OCI-LY1 (cell line): ENCODE measurements around the gene MYO3B.

Experiments used
- H2AFZ ChIP-seq: fragments of 200-600 bp; sonication (generic), shearing (Covaris generic); 2 replicates; pipeline ENCODE4 v1.6.0; 2014; ENCODE audit warnings: antibody characterized with exemption, mild to moderate bottlenecking, low read length
- H3F3A ChIP-seq: fragments of 200-600 bp; sonication (generic), shearing (Covaris generic); 2 replicates; pipeline ENCODE4 v1.6.0; 2014; ENCODE audit warnings: mild to moderate bottlenecking, antibody characterized with exemption, low read length, moderate library complexity; ENCODE audit not compliant: insufficient read depth
- H3K27ac ChIP-seq: fragments of 200-600 bp; sonication (generic); 2 replicates; pipeline ENCODE4 v1.5.1; 2014; ENCODE audit warnings: low read length, mixed run types, mild to moderate bottlenecking, low read depth; ENCODE audit not compliant: poor library complexity, severe bottlenecking
- H3K27me3 ChIP-seq: fragments of 200-600 bp; sonication (generic); 2 replicates; pipeline ENCODE4 v1.6.0; 2014; ENCODE audit warnings: antibody characterized with exemption, mild to moderate bottlenecking, low read length, moderate library complexity; ENCODE audit not compliant: insufficient read depth
- H3K36me3 ChIP-seq: fragments of 200-600 bp; sonication (generic); 2 replicates; pipeline ENCODE4 v1.6.1; 2014; ENCODE audit warnings: mild to moderate bottlenecking, antibody characterized with exemption, low read length, moderate library complexity, mixed read lengths; ENCODE audit not compliant: insufficient read depth
- H3K4me1 ChIP-seq: fragments of 200-600 bp; sonication (generic); 2 replicates; pipeline ENCODE4 v1.5.1; 2014; ENCODE audit warnings: mild to moderate bottlenecking, low read length, moderate library complexity; ENCODE audit not compliant: insufficient read depth, severe bottlenecking
- H3K4me2 ChIP-seq: fragments of 200-600 bp; sonication (generic), shearing (Covaris generic); 2 replicates; pipeline ENCODE4 v1.6.1; 2014; ENCODE audit warnings: low read length
- H3K4me3 ChIP-seq: fragments of 200-600 bp; sonication (generic); 2 replicates; pipeline ENCODE4 v1.5.1; 2014; ENCODE audit warnings: low read length, low read depth, mild to moderate bottlenecking, mixed read lengths; ENCODE audit not compliant: poor library complexity, severe bottlenecking
- H3K79me2 ChIP-seq: fragments of 200-600 bp; shearing (Covaris generic); 2 replicates; pipeline ENCODE4 v1.6.1; 2016; ENCODE audit warnings: mixed run types, low read length, mixed read lengths; ENCODE audit not compliant: insufficient read depth
- H3K9ac ChIP-seq: fragments of 200-600 bp; sonication (generic), shearing (Covaris generic); 2 replicates; pipeline ENCODE4 v1.6.1; 2014; ENCODE audit warnings: mild to moderate bottlenecking, low read length, mixed read lengths
- H3K9me2 ChIP-seq: fragments of 200-600 bp; sonication (generic), shearing (Covaris generic); 2 replicates; pipeline ENCODE4 v1.6.1; 2014; ENCODE audit warnings: low read depth, mild to moderate bottlenecking, low read length, mixed read lengths
- H3K9me3 ChIP-seq: fragments of 200-600 bp; shearing (Covaris generic); 2 replicates; pipeline ENCODE4 v1.6.1; 2014; ENCODE audit warnings: low read length, mixed read lengths
- H4K20me1 ChIP-seq: fragments of 200-600 bp; sonication (generic), shearing (Covaris generic); 2 replicates; pipeline ENCODE4 v1.6.0; 2016; ENCODE audit warnings: mild to moderate bottlenecking, low read length; ENCODE audit not compliant: insufficient read depth
- EZH2 ChIP-seq: fragments of 200-600 bp; sonication (generic), shearing (Covaris generic); IDR thresholded peaks from 2 replicates; pipeline ENCODE4 v1.8.0; 2017; ENCODE audit warnings: borderline replicate concordance, mixed run types, mild to moderate bottlenecking, antibody characterized with exemption, low read length, moderate library complexity, mixed read lengths
- TF ChIP-seq, protein P1 (sequence below): fragments of 200-600 bp; sonication (generic), shearing (Covaris generic); IDR thresholded peaks from 2 replicates; pipeline ENCODE4 v1.5.1; 2017; ENCODE audit warnings: mild to moderate bottlenecking, antibody characterized with exemption, low read length, moderate library complexity, mixed read lengths

The MYO3B gene

DNA sequence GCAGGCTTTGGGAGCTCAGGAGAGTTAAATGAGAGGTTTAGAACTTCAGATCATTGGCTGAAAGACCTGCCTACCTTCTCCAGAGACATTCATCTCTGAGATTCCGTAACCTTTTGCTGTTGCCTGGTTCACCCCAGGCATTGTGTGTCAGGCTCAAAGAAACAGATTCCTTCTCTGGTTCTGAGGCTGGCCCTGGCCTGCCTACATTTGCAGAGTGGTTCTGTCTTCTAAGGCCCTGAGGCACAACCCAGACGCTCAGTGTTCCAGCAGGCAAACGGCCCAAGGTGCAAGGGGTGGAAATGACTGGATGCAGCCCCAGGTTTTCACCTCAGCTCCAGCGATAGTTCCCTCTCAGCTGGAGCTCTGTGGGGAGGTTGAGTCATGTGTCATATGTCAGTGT, 48.3 kb downstream of the MYO3B start:
- H3K9ac ChIP-seq = no peak overlapping the region
- H2AFZ ChIP-seq = no peak overlapping the region
- TF ChIP-seq, protein P1, sequence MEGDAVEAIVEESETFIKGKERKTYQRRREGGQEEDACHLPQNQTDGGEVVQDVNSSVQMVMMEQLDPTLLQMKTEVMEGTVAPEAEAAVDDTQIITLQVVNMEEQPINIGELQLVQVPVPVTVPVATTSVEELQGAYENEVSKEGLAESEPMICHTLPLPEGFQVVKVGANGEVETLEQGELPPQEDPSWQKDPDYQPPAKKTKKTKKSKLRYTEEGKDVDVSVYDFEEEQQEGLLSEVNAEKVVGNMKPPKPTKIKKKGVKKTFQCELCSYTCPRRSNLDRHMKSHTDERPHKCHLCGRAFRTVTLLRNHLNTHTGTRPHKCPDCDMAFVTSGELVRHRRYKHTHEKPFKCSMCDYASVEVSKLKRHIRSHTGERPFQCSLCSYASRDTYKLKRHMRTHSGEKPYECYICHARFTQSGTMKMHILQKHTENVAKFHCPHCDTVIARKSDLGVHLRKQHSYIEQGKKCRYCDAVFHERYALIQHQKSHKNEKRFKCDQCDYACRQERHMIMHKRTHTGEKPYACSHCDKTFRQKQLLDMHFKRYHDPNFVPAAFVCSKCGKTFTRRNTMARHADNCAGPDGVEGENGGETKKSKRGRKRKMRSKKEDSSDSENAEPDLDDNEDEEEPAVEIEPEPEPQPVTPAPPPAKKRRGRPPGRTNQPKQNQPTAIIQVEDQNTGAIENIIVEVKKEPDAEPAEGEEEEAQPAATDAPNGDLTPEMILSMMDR = no peak
- TF ChIP-seq EZH2 = no peak
- H3K9me2 ChIP-seq = no peaks in the 10 kb centered on the region
- no peaks in the 10 kb centered on the region for H3F3A ChIP-seq
- H3K4me2 ChIP-seq = no peak overlapping the region
- no peaks in the 10 kb centered on the region for H3K79me2 ChIP-seq
- no peaks in the 10 kb centered on the region for H3K9me3 ChIP-seq
- no peaks in the 10 kb centered on the region for H3K36me3 ChIP-seq
- H3K4me3 ChIP-seq = no peak overlapping the region
- peaks cover 87% of the 10 kb centered on the region for H3K4me1 ChIP-seq
- peak overlapping the region; percentile 79 for H3K27ac ChIP-seq
- H3K27me3 ChIP-seq = no peaks in the 10 kb centered on the region
- no peaks in the 10 kb centered on the region for H4K20me1 ChIP-seq

DNA sequence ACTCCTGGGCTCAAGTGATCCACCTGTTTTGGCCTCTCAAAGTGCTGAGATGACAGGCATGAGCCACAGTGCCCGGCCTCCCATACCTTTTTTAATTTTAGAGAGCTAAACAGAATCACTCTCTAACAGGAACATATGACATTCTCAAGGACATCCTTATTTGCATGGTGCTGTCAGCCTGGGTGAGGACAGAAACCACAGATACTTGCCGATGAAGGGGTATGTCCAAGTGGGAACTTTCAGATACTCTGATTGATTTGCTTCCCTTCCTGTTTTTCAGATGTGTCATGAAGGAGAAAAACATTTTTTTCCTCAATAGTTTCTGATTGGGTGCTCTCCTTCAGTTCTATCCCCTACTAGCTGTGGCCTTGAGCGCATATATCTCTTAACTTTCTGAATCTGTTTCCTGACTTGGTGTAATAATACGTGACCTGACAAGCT, 49.6 kb downstream of the MYO3B start:
- Histone ChIP-seq H3K79me2 (no peaks in the 10 kb centered on the region), H3K9me2 (no peaks in the 10 kb centered on the region), H4K20me1 (no peaks in the 10 kb centered on the region), H3F3A (no peaks in the 10 kb centered on the region), H2AFZ (no peak overlapping the region), H3K4me2 (peak overlapping the region; percentile 66), H3K27me3 (no peaks in the 10 kb centered on the region), H3K27ac (peak overlapping the region; percentile 79), H3K9me3 (no peaks in the 10 kb centered on the region), H3K4me3 (peak overlapping the region; percentile 32), H3K36me3 (no peaks in the 10 kb centered on the region), H3K9ac (peak overlapping the region; percentile 44; the same call in 1 of the 2 replicates), H3K4me1 (peaks cover 75% of the 10 kb centered on the region)
- no peak for TF ChIP-seq EZH2
- TF ChIP-seq, protein P1 = no peak

DNA sequence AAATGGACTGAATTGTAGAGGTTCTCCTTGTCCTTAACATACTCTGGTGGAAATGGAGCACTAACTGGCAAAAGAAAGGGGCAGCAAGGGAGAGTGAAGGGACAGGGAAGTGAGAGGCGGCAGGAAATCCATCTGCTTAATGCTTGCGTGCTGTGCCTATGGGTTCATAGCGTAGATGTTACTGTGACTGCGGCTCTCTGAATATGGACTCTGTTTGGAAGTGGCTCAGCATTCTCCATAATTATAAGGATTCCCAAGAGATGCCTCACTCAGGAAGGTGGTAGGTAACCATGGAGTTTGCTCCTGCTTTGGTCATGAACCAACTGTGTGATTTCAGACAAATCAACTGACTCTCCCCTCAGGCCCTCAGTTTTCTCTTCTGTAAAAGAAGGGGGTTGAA, 50.0 kb downstream of the MYO3B start:
- H3K79me2 ChIP-seq = no peaks in the 10 kb centered on the region
- no peaks in the 10 kb centered on the region for H3K36me3 ChIP-seq
- H3K4me1 ChIP-seq = peaks cover 71% of the 10 kb centered on the region
- peak overlapping the region; percentile 66 for H3K4me2 ChIP-seq
- H3K27me3 ChIP-seq = no peaks in the 10 kb centered on the region
- no peaks in the 10 kb centered on the region for H3F3A ChIP-seq
- H2AFZ ChIP-seq = 0 out of 2 replicates have a peak overlapping the region, but pooled peaks have one; percentile 12
- H3K9me2 ChIP-seq = no peaks in the 10 kb centered on the region
- peak overlapping the region; percentile 79 for H3K27ac ChIP-seq
- TF ChIP-seq, protein P1 = no peak
- no peak for TF ChIP-seq EZH2
- H3K9me3 ChIP-seq = no peaks in the 10 kb centered on the region
- H3K4me3 ChIP-seq = peak overlapping the region; percentile 32
- H3K9ac ChIP-seq = peak overlapping the region; percentile 44; the same call in 1 of the 2 replicates
- no peaks in the 10 kb centered on the region for H4K20me1 ChIP-seq
